ENCODE data around the gene BCAS3.

Gene BCAS3

DNA sequence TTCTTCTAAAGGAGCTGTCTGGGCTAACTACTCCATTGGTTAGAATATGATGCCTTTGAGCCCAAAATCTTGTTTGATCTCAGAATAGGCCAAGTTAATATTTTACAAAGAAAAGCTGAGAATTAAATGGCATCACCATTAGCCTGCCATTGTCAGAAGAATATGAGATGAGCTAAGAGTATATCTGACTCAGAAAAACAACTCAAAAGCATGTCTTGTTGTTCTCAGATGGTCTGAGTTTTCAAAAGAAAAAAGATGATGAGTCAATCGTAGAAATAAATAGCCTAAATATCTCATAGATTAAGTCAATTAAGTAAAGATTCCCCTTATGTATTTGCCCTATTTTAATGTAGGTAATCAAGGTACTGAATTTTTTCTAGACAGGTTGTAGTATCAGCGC lies 524.9 kb downstream of the BCAS3 start:
- no peak for DNase-seq (ENCODE audit: low spot score)

DNA sequence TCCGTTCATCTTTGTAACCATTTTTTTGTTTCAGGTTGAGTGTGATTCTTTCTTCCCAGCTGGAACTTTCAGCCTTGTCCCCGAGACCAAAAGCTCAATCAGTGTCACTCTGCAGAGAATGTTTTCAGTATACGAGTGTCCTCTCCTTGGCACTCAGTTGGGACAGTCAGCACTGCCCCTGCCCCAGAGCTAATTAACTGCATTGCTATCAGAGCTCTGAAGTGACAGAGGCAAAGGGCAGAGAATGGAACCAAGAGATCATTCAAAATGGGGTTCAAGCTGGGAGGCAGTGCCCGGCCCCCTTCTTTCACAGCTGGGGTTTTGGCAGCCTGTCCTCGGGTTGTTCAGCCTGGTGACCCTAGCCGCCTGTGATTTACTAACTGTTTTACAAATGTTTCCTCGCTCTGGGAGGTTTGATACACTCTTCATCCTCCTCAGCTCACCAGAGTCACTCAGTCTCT lies 526.0 kb downstream of the BCAS3 start:
- no peak for DNase-seq (ENCODE audit: low spot score)

DNA sequence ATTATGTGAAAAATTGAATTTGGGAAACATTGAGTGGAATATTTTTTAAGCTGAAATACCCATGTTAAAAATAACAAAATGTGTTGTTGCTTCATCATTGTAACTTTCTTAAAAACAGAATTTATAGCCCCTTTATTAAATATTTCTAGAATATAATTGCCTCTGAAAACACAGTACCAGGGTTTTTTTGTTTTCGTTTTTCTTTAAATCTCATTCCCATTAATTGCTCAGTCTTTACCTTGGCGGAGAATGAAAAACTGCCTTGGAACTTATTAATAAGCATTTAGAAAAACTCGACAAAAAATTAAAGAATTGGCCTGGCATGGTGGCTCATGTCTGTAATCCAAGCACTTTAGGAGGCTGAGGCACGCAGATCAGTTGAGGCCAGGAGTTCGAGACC lies 526.8 kb downstream of the BCAS3 start:
- DNase-seq (ENCODE audit: low spot score), result no peak

DNA sequence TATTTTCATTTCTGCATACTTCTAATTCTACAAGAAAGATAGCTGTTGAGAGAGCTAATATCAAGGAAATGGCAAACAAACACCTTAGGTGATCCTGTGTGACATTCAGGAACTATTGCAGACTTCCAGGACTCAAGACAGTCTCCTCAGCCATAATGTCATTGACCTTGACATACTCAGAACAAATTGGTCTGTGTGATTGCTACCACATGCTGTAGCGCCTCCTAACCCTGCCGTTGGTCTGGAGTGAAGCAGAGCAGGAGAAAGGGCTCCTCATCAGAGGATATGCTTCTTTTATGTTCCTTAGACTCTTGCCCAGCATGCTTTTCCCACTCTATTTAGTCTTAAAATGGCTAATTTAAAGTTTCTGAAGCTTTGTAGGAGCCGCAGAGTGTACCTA lies 527.8 kb downstream of the BCAS3 start:
- DNase-seq (ENCODE audit: low spot score), result no peak

DNA sequence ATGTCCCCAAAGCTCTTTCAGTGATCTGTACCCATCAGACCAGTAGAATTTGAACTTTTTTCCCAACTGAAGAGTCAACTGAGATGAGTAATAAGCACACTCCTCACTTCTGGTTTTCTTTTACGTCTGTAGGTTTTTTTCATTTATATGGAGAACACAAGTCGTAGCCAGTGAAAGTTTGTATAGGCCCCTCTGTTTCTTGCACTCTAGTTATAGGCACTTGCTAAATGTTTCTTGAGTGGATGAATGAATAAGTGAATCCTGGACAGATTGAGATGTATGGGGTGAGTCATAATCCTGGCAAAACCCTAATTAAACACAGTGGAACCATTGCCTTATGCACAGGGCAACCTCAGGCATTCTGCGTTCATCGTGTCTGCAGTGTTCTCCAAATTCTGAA lies 528.3 kb downstream of the BCAS3 start:
- no peak for DNase-seq (ENCODE audit: low spot score)

DNA sequence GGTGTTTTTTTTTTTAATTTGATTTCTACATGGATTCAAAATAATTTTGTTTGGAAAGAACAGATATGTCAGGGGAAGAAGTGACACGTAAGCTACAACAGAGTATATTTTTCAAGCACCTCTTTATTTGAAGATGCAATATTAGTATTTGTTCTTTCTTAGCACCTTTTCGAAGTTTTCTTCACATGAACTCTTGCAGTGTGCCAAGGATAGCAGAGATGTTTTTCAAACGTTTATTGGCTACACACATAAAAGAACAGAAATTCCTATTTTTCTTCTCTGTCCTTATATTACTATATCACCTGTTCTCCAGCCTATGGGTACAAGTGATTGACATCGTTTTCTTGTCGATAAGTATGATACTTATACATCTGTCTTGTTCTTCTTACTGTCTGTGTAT lies 529.3 kb downstream of the BCAS3 start:
- DNase-seq (ENCODE audit: low spot score), result no peak

DNA sequence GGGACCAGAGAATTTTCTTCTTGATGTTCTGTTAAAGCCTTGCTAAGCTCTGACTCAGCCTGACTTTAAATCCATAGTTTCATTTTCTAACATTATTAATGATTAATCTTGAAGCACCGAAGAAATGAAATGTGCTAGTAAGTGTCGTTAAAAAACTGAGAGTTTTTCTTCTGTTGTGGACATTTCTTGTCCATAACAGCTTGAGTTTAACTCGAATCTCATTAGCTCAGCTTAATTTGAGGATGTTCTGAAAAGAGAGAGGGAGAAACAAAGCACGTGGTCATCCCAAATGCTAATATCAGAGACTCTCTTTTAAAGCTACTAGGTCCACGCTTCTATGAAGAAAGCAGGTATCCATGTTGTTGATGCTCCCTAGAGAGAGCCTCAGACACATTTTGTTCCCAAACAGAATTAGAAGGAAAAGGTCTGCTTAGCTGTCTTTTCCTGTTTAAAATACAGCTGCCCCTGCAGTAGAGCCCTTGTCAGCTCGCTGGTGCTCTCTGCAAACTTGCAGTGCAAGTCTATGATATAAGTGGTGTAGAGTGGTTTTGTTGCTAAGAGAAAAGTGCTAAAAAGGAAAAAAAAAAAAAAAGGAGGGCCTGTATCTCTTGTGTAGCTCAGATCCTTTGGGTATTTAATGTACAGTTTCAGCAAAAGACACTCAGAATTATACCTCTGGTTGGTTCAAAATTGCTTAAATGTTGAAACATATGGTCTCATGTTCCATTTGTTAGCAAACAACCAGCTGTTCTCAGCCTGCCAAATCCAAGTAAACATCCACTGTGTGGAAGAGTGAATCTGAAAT lies 530.9 kb downstream of the BCAS3 start:
- no peak for DNase-seq (ENCODE audit: low spot score)

DNA sequence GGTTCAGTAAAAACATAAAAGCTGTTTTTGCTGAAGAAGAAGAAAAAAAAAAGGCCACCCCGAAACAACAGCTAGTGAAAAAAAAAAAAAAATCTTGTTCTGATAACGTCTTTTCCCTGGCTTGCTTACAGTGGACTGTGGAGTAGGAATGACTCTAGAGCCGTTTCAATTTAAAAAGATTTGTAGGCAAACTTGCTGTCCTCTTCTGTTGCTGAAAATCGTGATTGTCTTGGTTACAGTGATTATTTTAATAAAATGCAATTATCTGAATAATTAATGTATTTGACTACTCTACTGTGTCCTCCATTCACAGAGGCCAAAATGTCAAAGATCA lies 531.4 kb downstream of the BCAS3 start:
- no peak for DNase-seq (ENCODE audit: low spot score)

DNA sequence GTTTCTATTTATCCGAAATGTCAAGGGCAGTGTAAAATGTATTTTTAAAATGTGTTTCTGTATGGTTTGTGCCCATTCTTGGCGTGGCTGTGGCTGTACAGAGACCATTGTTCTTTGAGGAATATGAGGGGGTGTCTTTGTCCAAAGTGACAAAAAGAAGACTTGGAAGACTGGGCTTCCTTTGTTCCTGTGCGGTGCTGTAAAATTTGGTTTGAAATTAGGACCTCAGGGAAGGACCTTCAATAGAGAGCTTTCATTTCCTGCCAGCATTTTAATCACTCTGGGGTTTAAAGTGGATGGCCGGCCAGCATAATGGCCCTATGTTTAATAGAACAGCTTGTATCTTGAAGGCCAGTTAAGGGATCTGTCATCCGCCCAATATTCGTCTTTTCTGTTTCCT lies 531.9 kb downstream of the BCAS3 start:
- no peak for DNase-seq (ENCODE audit: low spot score)

DNA sequence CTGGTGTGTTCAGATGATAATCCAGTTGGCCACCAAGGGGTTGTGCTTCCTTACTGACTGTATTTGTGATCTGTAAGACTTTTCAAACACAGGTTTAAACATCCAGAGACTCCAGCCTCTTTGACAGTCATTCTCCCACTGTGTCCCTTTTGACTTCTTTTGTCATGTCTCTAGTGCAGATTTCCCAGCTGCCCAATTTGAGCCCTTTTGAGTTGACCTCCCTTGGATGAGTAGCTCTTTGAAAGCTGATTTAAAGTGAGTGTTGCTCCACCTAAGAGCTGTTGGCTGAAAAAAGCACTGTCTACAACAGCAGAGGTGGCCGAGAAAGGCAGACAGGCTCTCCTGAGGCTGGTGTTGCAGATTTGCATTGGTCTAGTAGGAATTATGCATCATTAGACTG lies 533.6 kb downstream of the BCAS3 start:
- no peak for DNase-seq (ENCODE audit: low spot score)

DNA sequence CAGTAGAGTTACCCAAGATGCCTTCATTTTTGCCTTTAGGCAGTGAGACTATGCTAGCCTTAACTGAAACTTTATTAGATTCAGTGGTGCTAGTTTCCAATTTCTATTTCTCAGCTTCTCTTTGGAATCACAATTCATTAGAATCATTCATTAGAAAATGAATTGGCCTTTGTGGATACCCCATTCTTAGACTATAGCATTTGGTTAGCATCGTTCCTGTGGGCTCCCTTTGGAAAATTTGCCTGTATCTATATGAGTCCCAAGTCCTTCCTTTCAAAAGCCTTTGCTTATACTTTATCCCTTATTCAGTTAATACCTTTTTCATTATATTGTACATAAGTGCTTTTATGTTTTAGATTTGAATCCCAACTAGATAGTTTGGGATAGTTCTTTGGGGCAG lies 535.0 kb downstream of the BCAS3 start:
- DNase-seq (ENCODE audit: low spot score), result no peak

DNA sequence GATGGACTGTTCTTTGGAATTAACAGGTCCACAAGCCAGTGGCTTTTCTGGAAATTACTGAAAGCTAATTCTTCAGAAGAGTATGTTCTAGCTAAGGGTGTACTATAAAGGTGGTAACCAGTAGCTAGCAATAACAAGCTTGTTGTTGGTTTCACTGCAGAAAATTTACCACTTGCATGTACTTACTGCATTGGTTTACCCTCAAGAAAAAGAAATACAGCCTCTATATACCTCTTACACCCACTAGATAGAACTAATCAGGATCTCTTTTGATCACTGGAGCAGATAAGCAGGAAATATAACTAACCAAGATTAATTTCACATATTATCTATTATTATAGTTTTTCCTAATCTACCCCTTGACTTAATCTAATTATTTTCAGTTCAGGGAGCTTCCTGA lies 537.1 kb downstream of the BCAS3 start:
- no peak for DNase-seq (ENCODE audit: low spot score)

DNA sequence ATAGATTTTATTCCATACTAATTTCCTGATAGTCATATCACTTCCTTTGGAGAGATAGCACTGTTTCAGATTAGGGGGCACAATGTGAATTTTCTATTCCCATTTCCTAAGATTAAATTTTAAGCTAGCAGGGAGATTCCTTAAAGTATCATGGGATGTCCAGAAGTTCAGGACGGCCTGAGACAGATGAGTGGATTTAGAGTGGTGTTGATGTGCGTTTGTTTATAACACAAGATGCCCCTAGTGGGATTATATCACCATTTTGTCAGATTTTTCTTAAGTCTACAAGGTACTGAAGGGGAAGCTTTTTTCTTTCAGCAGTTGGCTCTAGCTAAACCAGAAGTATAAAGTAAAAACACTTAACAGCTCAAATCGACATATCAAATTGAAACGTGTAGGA lies 538.4 kb downstream of the BCAS3 start:
- DNase-seq (ENCODE audit: low spot score), result no peak

DNA sequence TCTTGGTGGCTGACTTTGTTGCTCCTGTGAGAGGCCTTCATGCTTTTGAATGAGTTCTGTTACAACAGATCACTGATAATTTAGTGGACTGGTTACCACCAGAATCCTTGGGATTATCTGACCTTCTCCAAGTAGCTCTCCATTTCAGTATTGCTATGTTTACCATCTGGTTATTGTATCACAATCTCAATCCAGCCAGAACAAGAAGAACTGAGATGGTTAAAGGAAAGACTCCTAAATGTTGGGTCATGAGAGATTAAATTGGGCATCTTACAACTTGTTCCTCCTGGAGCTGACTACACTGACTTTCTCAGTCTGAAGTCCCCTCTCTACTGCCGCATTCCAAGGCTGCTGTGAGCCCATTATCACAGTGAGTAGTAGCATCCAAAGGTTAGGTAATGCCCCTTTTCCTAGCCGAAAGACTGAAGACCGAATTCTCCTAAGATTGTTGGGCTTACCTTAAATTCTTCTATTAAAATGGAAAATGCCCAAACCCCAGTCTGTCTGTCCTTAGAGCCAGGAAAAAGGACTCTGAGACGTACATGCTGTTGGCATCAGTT lies 540.3 kb downstream of the BCAS3 start:
- DNase-seq (ENCODE audit: low spot score), result no peak

DNA sequence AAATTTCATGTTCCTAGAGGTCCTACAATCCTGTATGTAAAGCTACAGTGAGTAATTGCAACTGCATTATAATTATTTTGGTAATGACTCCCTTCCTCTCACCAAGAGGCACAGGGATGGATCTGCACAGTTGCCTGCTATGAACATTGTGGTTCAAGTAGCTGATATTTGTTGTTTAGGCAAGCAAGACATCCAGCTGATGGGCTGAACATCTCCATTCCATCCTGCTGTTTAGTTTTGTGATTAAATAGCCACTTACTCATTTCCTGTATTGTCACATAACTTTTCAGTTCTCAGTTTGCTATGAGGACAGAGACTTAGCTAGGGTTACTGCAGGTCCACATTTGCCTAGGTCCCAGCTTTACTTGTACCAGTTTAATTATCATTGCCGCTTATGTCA lies 540.8 kb downstream of the BCAS3 start:
- no peak for DNase-seq (ENCODE audit: low spot score)

DNA sequence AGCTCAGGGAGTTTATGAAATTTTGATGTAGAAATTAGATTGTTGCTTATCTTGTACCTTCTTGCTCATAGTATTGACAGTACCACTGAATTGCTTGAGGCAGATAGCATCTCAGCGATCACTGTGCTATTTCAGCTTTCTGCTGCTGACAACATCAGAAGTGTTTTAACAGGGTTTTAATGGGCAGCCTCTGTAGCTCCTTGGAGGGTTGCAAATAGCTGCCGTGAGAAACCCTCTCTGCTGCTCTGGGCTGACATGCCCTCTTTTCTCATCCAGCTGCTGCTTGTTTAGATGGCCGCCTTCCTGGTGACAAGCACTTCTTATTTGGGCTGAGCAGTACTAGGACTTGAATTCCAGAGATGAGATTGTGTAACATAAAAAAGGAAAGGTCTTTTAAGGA lies 541.8 kb downstream of the BCAS3 start:
- no peak for DNase-seq (ENCODE audit: low spot score)

DNA sequence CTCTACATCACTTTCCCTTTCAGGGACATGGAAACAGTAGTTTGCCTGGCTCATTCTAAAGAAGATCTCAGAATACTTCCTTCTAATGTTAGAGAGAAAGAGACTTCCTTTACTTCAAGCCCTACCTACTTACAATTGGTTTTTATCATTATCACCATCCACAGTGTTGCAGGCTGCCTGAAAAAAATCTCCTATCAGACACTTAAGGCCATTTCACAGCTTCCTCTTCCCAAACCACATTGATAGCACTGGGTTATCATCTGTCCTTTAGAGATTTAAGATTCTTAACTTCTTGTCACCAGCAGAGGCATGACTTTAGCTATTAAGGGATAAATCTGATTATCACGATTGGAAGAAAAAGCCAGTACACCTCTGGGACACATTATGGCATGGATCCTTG lies 543.5 kb downstream of the BCAS3 start:
- no peak for DNase-seq (ENCODE audit: low spot score)

DNA sequence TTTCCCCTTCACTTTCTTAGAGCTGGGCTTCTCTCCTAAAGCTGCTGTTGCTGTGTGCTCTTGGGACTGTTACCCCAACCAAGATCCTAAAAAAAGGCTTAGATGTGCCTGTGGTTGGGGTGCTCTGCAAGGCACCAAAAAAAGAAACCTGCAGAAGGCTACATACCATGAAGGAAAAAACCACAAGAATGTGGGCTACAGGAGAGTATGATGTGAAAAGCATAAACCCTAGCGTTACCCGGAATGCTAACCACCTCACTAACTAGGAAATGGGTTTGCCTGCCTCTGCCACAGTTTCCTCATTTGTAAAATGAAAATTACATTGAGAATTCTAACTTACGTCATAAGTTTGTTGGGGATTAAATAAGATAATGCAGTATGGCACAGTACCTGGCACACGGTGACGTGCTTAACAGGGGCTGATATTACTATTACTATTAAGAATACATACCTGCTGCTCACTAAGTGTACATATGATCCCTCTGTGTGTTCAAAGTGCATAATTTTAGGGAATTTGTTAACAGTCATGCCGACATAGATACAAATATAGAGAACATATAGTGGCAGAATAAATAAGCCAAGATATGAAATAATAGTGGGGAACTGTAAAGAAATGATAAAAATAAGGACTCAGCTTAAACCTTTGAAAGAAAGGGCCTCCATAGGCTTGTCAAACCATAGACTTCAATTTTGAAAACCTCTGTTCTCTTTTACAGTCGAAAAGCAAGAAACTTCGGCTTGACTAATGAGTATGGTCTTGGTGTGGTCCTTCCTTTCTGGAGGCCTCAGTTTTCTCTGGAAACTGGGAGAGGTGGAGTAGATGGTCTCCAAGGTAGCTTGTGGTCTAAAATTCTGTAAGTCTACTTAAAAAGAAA lies 544.2 kb downstream of the BCAS3 start:
- no peak for DNase-seq (ENCODE audit: low spot score)

DNA sequence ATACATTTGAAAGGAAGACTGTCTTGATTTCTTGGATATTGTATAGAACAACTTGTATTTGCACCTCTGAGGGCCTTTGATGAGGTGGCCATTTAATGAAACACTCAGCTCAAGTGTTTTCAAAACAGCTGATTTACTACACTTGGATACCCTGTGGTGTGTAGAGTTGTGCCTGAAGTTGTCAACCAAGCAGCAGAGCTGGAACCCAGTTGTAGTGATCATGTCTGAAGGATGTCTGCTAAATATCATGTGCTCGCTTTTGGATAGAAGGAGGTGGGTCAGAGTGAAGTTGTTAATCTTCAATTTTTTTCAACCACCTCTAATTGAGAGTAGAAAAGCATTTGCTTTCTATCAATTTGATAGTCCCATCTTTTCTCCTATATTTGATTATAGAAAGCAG lies 546.1 kb downstream of the BCAS3 start:
- no peak for DNase-seq (ENCODE audit: low spot score)

DNA sequence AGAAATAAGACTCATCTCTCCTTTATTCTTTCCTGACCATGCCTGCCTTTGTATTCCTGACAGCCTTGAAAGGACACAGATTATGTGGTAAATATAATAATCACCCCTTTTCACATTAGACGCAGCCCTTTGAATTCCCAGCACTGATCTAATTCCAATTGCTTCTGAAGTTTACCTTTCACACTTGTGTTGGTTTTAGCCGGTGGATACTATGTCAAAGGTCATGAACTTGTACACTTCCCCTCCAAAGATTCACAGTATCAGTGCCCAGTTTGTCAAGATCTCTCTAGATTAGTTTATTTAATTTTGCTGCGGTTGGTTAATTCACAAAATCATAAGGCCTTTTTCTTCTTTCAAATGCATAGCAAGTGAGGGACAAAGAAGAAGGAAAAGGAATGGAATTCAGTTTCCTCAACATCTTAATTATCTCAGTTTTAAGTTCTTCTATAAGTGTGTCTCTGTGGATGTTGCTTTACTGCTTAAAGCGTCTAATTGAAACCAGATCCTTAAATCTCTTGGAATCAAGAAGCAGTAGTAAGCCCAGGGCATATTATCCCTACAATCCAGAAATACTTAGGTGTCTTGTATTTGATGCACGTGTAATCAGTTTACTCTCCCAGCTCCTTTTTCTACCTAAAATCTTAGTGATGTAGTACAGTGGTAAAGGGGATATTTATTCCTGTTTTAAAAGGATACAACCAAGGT lies 547.7 kb downstream of the BCAS3 start:
- no peak for DNase-seq (ENCODE audit: low spot score)

DNA sequence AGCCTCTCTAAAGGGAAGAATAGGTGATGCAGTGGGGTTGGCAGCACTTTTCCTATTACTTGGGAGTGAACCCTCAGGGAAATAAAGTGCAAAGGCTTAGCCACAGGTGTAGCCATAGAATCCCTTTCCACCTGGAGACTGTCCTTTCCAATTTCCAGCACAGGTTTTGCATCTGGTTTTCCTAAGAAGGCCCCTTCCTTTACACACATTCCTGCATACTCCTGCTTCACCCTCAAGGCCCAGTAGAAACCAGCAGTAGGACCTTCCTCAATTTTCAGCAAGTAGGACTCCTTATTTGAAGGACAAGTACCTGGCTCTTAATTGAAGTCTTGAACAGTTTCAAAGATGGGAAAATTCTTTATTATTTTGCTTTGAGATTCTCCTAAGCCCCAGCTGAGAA lies 550.2 kb downstream of the BCAS3 start:
- no peak for DNase-seq (ENCODE audit: low spot score)

DNA sequence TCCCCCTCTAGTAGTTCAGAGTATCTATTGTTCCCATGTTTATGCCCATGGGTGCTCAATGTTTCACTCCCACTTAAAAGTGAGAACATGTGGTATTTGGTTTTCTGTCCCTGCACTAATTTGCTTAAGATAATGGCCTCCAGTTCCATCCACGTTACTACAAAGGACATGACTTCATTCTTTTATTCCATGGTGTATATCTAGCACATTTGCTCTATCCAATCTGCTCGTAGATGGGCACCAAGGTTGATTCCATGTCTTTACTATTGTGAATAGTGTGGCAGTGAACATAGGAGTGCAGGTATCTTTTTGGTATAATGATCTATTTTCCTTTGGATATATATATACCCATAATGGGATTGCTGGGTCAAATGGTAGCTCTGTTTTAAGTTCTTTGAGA lies 552.8 kb downstream of the BCAS3 start:
- DNase-seq (ENCODE audit: low spot score), result no peak
